Immature natural killer cell (primary cell): ENCODE measurements around the gene SEC24A. TPM values are rescaled to one million over a fixed set of nuclear protein-coding genes. Genes with fewer than 3 reads are reported as not detected.
"Not testable (repeated sequence)": the region's sequence is repeated elsewhere in the genome, so short reads cannot be mapped to it uniquely, and the experiment has no call there.

Experiments used
- DNase-seq, 3 donors: peaks; one replicate each; pipeline ENCODE4 v3.0.0; 2022; ENCODE audit warnings: mixed read lengths in 1 of 3
- H3K27ac Mint-ChIP-seq, 6 donors: one replicate each; pipeline ENCODE4 v1.8.0; 2020; ENCODE audit warnings: mixed read lengths in 6 of 6, mild to moderate bottlenecking in 5 of 6, inconsistent platforms in 4 of 6, moderate library complexity in 3 of 6
- H3K27me3 Mint-ChIP-seq, 3 donors: one replicate each; pipeline ENCODE4 v1.8.0; 2020 to 2021; ENCODE audit warnings: low read depth in 3 of 3, mild to moderate bottlenecking in 3 of 3, mixed read lengths in 3 of 3, moderate library complexity in 3 of 3, inconsistent platforms in 1 of 3
- H3K36me3 Mint-ChIP-seq, 3 donors: one replicate each; pipeline ENCODE4 v1.8.0; 2020; ENCODE audit warnings: mixed read lengths in 3 of 3, inconsistent platforms in 2 of 3, mild to moderate bottlenecking in 2 of 3
- H3K4me1 Mint-ChIP-seq, 2 donors: one replicate each; pipeline ENCODE4 v1.8.0; 2020; ENCODE audit warnings: inconsistent platforms in 2 of 2, mild to moderate bottlenecking in 2 of 2, mixed read lengths in 2 of 2, moderate library complexity in 1 of 2
- H3K4me3 Mint-ChIP-seq, 5 donors: one replicate each; pipeline ENCODE4 v1.8.0; 2020; ENCODE audit warnings: mild to moderate bottlenecking in 5 of 5, mixed read lengths in 5 of 5, inconsistent platforms in 3 of 5, moderate library complexity in 3 of 5
- H3K9me3 Mint-ChIP-seq, 6 donors: one replicate each; pipeline ENCODE4 v1.8.0; 2020; ENCODE audit warnings: mild to moderate bottlenecking in 6 of 6, mixed read lengths in 6 of 6, inconsistent platforms in 4 of 6, moderate library complexity in 3 of 6
- polyA plus RNA-seq, 3 donors: library from polyadenylated mRNA; unstranded; fragments of 300-500 nt; fragmentation: Illumina TruSeq; gene quantifications; one replicate each; pipeline ENCODE4 v1.2.3, GENCODE V29; 2021

The SEC24A gene
- 1 to 10 TPM; 2.5 to 9.9 (median 3.7) TPM for polyA plus RNA-seq

GRCh38 chr5:134648425-134649162, at the start of gene SEC24A:
Gene SEC24A, plus strand, starts transcription at chr5:134648785. Its CDS starts 292 bp downstream, at chr5:134649077.
- Mint-ChIP-seq H3K27me3 (peaks cover 8 to 15% (median 12%) of the 10 kb centered on the region in 3 donors), H3K36me3 (no peaks in the 10 kb centered on the region), H3K4me3 (peak within 1 kb of the TSS; percentile 89 to 99 (median 92)), H3K27ac (peak within 1 kb of the TSS; percentile 97 to 99 (median 98)), H3K4me1 (peaks cover 28 to 31% of the 10 kb centered on the region in 2 donors), H3K9me3 (no peaks in the 10 kb centered on the region)
- DNase-seq: peak; percentile 93

- H3K4me3 Mint-ChIP-seq, H3K9me3 Mint-ChIP-seq, DNase-seq, H3K27ac Mint-ChIP-seq, H3K27me3 Mint-ChIP-seq, H3K36me3 Mint-ChIP-seq, H3K4me1 Mint-ChIP-seq: not testable (repeated sequence)
Measured at GRCh38 chr5:134599820-134600219, 48.8 kb upstream of the SEC24A start.

- Mint-ChIP-seq H3K27me3 (no peaks in the 10 kb centered on the region), H3K4me3 (no peak overlapping the region), H3K9me3 (no peaks in the 10 kb centered on the region), H3K27ac (peak overlapping the region in 2 of 6 donors; percentile 35 to 55), H3K36me3 (peaks cover 4 to 10% (median 9%) of the 10 kb centered on the region in 3 donors), H3K4me1 (no peaks in the 10 kb centered on the region)
- no peak for DNase-seq
Measured at GRCh38 chr5:134600600-134600999, 48.0 kb upstream of the SEC24A start.

- no peaks in the 10 kb centered on the region for H3K9me3 Mint-ChIP-seq
- H3K27me3 Mint-ChIP-seq: no peaks in the 10 kb centered on the region
- H3K4me3 Mint-ChIP-seq: no peak overlapping the region
- DNase-seq: no peak
- H3K27ac Mint-ChIP-seq: no peak overlapping the region
- H3K36me3 Mint-ChIP-seq: peaks cover 4 to 30% (median 16%) of the 10 kb centered on the region in 3 donors
- no peaks in the 10 kb centered on the region for H3K4me1 Mint-ChIP-seq
Measured at GRCh38 chr5:134603059-134603458, 45.5 kb upstream of the SEC24A start.

GRCh38 chr5:134604908-134605307, 43.7 kb upstream of the SEC24A start:
- Mint-ChIP-seq H3K9me3 (no peaks in the 10 kb centered on the region), H3K4me3 (no peak overlapping the region), H3K27me3 (no peaks in the 10 kb centered on the region), H3K36me3 (peaks cover 12 to 45% (median 30%) of the 10 kb centered on the region in 3 donors), H3K4me1 (no peaks in the 10 kb centered on the region), H3K27ac (no peak overlapping the region)
- DNase-seq: no peak

GRCh38 chr5:134606726-134607125, 41.9 kb upstream of the SEC24A start:
- H3K4me3 Mint-ChIP-seq: no peak overlapping the region
- DNase-seq: no peak
- no peaks in the 10 kb centered on the region for H3K9me3 Mint-ChIP-seq
- H3K36me3 Mint-ChIP-seq: peaks cover 12 to 54% (median 38%) of the 10 kb centered on the region in 3 donors
- H3K27ac Mint-ChIP-seq: no peak overlapping the region
- no peaks in the 10 kb centered on the region for H3K27me3 Mint-ChIP-seq
- H3K4me1 Mint-ChIP-seq: no peaks in the 10 kb centered on the region

- peak overlapping the region in 1 of 6 donors; percentile 5 for H3K27ac Mint-ChIP-seq
- no peak for DNase-seq
- H3K27me3 Mint-ChIP-seq: no peaks in the 10 kb centered on the region
- no peaks in the 10 kb centered on the region for H3K4me1 Mint-ChIP-seq
- peaks cover 18 to 66% (median 41%) of the 10 kb centered on the region in 3 donors for H3K36me3 Mint-ChIP-seq
- H3K9me3 Mint-ChIP-seq: no peaks in the 10 kb centered on the region
- no peak overlapping the region for H3K4me3 Mint-ChIP-seq
Measured at GRCh38 chr5:134608555-134608954, 40.0 kb upstream of the SEC24A start.

GRCh38 chr5:134609232-134609851, 39.2 kb upstream of the SEC24A start:
- Mint-ChIP-seq H3K4me1 (peaks cover 0 to 3% of the 10 kb centered on the region in 2 donors), H3K27me3 (peaks cover 0 to 2% (median 0%) of the 10 kb centered on the region in 3 donors), H3K9me3 (no peaks in the 10 kb centered on the region), H3K27ac (no peak overlapping the region), H3K36me3 (peaks cover 26 to 72% (median 44%) of the 10 kb centered on the region in 3 donors), H3K4me3 (no peak overlapping the region)
- no peak for DNase-seq

- Mint-ChIP-seq H3K4me1 (peaks cover 0 to 5% of the 10 kb centered on the region in 2 donors), H3K9me3 (no peaks in the 10 kb centered on the region), H3K27ac (no peak overlapping the region), H3K27me3 (peaks cover 0 to 2% (median 0%) of the 10 kb centered on the region in 3 donors), H3K4me3 (no peak overlapping the region), H3K36me3 (peaks cover 30 to 63% (median 36%) of the 10 kb centered on the region in 3 donors)
- no peak for DNase-seq
Measured at GRCh38 chr5:134610725-134611124, 37.9 kb upstream of the SEC24A start.

GRCh38 chr5:134611515-134611914, 37.1 kb upstream of the SEC24A start:
- no peak for DNase-seq
- H3K4me1 Mint-ChIP-seq: peaks cover 0 to 5% of the 10 kb centered on the region in 2 donors
- peaks cover 30 to 57% (median 36%) of the 10 kb centered on the region in 3 donors for H3K36me3 Mint-ChIP-seq
- peaks cover 0 to 2% (median 0%) of the 10 kb centered on the region in 3 donors for H3K27me3 Mint-ChIP-seq
- H3K27ac Mint-ChIP-seq: no peak overlapping the region
- no peak overlapping the region for H3K4me3 Mint-ChIP-seq
- no peaks in the 10 kb centered on the region for H3K9me3 Mint-ChIP-seq

GRCh38 chr5:134614450-134615085, 34.0 kb upstream of the SEC24A start:
- Mint-ChIP-seq H3K36me3 (peaks cover 18 to 39% (median 18%) of the 10 kb centered on the region in 3 donors), H3K27ac (peak overlapping the region in 1 of 6 donors; percentile 39), H3K9me3 (no peaks in the 10 kb centered on the region), H3K27me3 (peaks cover 0 to 2% (median 0%) of the 10 kb centered on the region in 3 donors), H3K4me1 (peaks cover 0 to 5% of the 10 kb centered on the region in 2 donors), H3K4me3 (no peak overlapping the region)
- no peak for DNase-seq

- Mint-ChIP-seq H3K9me3 (no peaks in the 10 kb centered on the region), H3K4me1 (peaks cover 11 to 22% of the 10 kb centered on the region in 2 donors), H3K4me3 (no peak overlapping the region), H3K36me3 (peaks cover 0 to 22% (median 9%) of the 10 kb centered on the region in 3 donors), H3K27me3 (peaks cover 0 to 1% (median 0%) of the 10 kb centered on the region in 3 donors), H3K27ac (no peak overlapping the region)
- no peak for DNase-seq
Measured at GRCh38 chr5:134620634-134621033, 28.0 kb upstream of the SEC24A start.

- Mint-ChIP-seq H3K4me1 (peaks cover 18 to 31% of the 10 kb centered on the region in 2 donors), H3K27ac (peak overlapping the region in 2 of 6 donors; percentile 6), H3K4me3 (no peak overlapping the region), H3K36me3 (peaks cover 4 to 9% (median 7%) of the 10 kb centered on the region in 3 donors), H3K27me3 (peaks cover 0 to 4% (median 0%) of the 10 kb centered on the region in 3 donors), H3K9me3 (no peaks in the 10 kb centered on the region)
- no peak for DNase-seq
Measured at GRCh38 chr5:134625559-134625958, 23.0 kb upstream of the SEC24A start.
